Measurements from ENCODE around the gene ARL2.
A peak's percentile ranks its signal among the peaks of the same experiment; 100 is the strongest.
"Not testable (repeated sequence)": the region's sequence is repeated elsewhere in the genome, so short reads cannot be mapped to it uniquely, and the experiment has no call there.

ARL2 gene

DNA sequence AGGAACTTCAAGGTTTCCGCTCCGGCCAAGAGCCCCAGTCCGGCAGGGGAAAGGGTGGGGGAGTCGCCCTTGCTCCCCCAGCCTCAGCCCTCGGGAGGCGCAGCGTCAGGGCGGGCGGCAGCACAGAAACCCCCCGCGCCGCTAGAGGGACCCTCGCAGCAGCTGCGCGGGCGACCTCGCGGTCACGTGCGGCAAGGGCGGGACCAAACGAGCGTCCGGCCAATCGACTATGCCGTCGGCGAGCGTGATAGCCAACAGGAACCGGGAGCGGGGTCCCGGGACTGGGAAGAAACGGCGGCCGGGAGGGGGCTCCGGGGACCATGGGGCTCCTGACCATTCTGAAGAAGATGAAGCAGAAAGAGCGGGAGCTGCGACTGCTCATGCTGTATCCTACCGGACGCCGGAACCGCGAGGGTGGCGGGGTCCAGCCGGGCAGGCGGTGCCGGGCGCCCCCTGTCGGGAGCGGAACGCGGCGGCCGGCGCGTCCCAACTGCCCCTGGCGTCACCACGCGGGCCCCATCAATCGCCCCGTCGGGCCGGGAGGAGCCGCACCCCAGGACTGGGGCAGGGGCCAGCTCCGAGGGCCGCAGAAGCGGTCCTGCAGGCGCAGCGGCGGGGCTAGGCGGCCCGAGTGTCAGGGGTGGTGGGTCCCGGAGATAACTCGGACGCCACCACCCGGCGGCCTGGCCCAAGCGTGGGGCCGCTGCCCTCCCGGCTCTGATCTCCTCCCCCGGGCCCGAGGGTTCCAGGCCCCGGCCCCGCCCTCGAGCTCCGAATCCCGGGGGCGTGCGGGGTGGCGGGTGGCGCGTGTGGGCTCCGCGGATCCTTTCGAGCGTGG, at the start of gene ARL2:
TSS of gene ARL2 (plus strand) at position 273 of the 838 bp plus-strand sequence. CDS start at position 321, 48 bp downstream.
- DNase-seq: peak; percentile 97

DNA sequence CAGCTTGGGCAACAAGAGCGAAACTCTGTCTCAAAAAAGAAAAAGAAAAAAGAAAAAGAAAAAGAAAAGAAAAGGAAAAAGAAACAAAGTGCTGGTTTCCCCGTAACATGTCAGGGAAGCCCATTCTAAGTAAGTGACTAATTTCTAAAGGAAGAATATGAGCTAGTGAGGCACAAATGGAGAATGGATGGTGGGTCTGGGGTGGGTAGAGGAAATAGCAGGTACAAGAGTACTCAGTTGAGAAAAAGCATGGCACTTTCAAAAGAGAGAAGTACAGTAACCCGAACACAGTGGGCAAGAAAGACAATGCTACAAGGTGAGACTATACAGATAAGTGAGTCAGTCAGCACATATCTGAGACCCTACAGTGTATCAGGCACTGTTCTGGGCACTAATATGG, 46.6 kb upstream of the ARL2 start:
- no peak for DNase-seq

DNA sequence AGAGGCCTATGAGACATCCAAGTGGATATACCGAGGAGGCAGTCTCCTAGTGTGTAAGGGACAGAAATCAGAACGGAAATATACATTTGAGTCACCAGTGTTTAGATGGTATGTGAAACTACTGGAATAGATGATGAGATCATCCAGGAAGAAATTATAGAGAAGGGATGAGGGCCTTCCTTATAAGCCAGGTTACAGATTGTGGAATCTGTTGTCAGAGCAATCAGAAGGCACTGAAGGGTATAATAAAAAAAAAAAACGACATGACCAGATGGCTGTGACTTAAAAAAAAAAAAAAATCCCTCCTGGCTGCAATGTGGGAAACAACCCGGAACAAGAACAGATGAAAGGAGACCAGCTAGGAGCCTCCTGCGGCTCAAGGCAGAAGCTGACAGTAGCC, 44.8 kb upstream of the ARL2 start:
- DNase-seq: no peak

DNA sequence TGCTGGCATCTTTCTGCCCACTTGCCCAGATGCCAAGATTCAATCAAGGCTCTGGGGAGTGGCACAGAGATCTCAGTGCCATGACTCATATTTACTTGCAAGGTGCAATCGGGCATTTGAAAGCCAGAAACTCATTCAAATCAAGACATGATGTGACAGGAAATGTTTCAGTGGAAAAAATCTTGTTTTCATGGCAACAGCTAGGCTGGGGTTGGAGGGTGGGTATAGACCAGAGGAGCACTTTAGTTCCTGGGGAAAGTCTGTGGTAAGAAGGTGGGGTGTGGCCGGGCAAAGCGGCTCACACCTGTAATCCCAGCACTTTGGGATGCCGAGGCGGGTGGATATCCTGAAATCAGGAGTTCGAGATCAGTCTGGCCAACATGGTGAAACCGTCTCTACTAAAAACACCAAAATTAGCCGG, 43.2 kb upstream of the ARL2 start:
- no peak for DNase-seq

DNA sequence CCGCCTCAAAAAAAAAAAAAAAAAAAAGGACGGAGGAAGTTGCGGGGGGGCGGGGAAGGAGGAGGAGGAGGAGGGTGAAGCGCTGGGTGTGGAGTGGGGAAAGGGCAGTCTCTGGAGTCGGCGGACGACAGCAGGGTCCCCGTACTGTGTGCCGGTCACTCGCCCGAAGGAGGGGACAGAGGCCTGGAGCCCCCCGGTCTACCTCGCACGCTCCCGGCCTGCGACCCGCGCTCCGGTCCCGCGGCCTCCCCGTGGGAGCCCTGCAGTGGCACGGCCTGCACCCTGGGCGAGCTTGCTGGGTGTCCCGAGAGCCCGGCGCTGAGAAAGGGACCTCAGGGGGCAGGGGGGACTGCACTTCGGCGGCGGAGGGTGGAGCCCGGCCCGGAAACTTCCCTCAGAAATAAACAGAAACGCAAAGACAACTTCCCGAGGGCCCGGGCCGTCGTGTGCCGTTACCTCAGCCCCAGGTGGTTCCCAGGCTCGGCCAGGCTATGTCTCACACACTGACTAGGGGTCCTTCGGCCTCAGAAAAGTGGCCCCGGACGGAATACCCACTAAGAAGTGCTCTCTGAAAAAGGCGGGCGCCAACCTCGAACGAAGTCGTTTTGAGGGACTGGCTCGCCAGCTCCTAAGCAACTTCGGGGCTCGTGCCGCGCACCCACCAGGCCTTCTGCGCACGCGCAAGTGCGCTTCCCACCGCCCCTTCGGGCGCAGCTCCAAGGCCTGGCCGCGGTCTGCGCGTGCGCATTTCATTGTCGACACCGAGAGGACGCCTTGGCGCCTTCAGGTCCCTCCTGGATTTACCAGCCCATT, 42.3 kb upstream of the ARL2 start, which contains the start of gene MAJIN:
TSS of gene MAJIN (minus strand) at position 688 of the 813 bp plus-strand sequence. CDS start 12,703 bp downstream, outside the sequence.
- DNase-seq: peak; percentile 96

DNA sequence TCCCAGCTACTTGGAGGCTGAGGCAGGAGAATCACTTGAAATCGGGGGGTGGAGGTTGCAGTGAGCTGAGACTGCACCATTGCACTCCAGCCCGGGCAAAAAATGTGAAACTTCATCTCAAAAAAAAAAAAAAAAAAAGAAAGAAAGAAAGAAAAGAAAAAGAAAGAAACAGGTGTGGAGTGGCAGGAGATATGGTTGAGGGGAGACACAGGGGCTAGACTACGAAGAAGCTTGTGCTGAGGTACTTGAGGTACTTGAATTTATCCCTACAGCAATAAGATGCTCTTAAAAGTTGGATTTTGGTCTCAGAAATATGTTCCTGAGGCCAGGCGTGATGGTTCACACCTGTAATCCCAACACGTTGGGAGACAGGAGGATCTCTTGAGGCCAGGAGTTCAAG, 39.8 kb upstream of the ARL2 start:
- DNase-seq: no peak

DNA sequence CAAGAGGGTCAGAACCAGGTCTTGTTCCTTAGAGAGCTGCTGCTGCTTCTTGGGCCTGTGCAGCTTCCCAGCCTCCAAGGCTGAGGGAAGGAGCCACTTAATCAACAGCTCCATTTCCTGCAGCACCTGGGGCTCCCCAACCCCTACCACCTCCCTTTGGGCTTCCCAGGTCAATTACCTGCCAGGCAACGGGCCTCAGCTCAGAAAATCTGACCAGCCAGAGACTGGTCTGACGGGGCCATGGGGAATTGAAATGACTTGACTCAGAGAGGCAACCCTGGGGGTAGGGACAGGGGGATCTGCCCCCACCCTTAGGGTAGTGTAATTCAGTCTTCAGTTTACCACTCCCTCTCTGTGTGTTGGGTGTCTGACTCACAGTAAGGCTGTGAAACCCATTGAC, 37.3 kb upstream of the ARL2 start:
- DNase-seq: no peak

DNA sequence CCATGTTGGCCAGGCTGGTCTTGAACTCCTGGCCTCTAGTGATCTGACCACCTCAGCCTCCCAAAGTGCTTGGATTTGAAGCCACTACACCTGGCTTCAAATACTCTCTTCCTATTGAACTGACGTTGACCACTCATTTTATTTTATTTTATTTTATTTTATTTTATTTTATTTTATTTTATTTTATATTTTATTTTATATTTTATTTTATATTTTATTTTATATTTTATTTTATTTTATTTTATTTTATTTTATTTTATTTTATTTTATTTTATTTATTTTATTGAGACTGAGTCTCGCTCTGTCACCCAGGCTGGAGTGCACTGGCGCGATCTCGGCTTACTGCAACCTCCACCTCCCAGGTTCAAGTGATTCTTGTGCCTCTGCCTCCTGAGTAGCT, 30.6 kb upstream of the ARL2 start:
- DNase-seq: not testable (repeated sequence)

DNA sequence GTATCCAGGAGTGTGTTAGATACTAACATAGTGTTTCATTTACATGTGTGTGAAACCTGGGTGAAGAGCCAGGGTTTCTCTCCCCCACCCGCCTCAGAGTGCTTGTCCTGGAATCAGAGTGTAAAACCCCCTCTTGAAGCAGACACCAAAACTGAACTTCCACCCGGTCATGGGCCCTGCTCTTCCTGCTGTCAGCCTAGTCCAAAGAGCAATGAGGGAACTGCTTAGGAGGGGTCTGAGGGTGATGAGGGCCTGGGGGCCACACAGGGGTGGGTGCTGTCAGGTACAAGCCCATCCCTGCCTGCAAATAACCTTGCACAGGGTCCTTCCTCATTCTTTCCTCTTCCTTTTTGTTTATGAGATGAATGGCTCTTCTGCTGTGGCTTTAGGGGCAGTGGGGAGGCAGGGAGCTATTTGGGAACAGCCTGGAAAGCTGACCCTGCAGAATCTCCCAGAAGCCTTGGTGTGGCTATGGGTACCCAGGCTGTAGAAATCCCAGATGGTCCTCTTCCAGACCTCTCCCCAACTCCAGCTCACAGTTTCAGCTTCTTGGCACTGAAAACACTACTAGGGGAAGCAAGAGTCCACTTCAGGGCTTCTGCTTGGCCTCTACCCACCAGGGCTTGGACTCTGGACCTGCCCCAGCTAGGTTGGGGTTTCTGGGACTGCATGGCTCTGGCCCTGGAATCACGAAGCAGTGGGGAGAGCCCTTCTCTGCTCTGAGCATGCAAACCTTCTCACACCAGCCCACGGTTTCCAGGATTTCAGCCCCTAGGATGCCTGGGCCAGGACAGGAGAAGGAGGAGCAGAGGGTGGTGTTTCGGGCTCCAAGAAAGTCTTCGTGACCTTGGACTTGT, 25.7 kb upstream of the ARL2 start:
- DNase-seq: no peak

DNA sequence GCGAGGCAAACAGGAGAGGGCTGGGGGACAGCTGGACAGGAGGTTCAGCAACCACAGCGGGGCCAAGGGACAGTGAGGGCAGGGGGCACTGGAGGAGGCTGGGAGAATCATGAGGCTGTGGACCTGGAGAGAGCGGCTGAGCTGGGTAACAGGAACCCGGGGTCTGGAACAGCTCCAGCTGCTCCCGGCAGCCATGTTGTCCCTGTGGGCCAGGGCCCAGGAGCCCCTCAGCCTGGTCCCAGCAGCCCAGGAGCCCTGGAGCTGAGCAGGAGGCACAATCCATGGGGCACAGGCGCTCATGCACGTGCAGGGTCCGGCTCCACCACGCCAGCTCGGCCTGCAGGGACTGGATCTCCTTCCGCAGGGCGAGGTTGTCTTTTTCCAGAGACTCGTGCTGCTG, 24.5 kb upstream of the ARL2 start:
- no peak for DNase-seq

DNA sequence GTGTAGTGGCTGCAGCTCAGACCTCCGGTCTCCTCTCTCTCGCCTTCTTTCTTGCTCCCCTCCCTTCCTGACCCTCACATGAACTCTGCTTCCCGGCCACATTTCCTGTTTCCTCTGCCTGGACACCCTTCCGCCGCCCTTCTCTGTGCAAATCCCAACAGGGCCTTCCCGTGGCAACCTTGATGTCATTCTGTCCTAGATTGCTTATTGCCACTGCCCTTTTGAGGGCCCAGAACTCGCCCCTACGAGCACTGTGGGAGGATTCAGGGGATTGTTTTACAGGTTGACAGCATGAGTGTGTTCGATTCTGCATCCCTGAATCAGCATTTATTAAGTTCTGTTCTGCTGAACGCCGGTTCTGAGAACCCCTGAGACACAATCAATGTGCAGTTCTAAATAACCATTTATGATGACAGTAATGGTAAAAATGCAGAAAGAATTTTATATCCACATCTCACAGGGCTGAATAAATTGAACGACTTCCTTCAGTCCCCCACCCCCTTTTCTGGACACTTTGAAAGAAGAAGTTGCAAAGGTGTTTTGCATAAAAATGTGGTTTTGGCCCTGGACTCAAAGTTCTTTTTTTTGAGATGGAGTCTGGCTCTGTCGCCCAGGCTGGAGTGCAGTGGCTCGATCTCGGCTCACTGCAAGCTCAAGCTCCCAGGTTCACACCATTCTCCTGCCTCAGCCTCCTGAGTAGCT, 23.6 kb upstream of the ARL2 start:
- DNase-seq: peak; percentile 70

DNA sequence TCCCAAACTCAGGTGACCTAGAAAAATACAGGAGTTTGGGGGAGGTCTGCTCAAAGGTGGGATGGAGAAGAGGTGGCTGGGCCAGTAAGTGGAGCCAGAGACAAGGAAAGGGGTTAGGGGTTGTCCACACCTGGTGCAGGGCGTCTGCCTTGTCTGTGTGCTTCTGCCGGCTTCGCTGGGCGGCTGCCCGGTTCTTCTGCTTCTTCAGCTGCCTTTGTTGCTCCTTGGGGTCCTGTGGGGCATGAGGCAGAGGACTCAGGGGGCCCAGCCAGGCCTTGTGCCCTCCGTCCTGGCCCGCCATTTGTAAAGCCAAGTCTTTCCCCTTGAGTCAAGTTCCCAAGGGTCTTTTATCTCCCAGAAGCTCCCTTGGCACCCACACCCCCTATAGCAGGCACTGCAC, 19.6 kb upstream of the ARL2 start:
- DNase-seq: no peak

DNA sequence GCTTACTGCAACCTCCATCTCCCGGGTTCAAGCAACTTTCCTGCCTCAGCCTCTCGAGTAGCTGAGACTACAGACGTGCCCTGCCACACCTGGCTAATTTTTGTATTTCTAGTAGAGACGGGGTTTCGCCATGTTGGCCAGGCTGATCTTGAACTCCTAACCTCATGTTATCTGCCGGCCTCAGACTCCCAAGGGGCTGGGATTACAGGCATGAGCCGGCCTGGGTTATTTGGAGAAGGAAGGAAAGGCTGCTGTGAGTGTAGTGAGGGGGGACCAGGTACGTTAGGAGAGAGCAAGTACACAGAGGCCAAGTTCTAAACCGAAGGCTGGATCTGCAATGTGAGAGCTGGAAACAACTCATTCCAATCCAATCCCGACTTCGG, 17.6 kb upstream of the ARL2 start:
- no peak for DNase-seq

DNA sequence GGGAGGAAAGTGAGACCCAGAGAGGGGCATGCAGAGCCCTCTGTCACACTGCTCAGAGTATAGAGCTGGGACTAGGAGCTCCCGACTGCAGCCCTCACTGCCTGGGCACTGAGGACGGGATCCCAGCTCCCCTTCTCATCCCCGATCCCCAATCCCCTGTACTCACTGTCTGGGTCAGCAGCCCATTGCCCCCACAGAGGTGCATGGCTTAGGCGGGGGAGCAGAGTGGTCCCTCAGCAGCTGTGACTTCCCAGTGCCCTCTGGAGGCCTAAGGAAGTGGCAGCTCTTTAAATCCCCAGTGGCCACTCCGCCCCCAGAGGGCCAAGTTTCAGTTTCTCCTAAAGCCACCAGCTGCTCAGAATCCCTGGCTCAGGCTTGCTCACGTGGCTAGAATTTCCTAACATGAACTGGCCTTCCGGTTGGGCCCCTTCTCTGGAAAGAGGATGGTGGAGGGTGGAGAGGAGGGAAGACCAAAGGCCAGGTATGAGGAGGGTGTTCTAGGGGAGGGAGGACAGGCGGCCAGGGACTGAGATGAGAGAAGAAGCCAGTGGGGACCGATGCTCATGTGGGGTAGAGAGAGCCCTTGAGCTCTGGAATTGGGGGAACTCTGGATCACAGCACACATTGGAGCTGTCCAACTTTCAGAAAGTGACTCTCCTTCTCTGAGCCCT, 17.1 kb upstream of the ARL2 start, which contains the start of gene BATF2:
TSS of gene BATF2 (minus strand) at position 262 of the 671 bp plus-strand sequence. CDS start at position 205, 57 bp downstream.
- DNase-seq: peak; percentile 79

DNA sequence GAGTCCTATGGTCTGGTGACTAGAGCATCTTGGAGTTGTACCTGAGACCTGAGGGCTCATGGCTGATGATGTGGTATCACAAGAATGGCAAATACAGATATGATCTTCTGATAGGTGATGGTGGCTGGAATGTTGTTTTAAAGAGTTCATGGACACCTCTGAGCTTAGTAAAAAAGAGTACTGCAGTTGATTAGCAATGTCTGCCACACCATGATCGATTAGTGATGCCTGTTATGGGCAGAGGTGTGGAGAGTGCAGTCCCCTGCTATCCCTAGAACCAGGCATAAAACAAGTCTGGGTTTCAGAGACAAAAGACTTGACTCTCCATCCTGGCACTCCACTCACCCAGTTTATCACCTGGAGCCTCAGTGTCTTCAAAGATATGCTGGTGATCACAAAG, 15.8 kb upstream of the ARL2 start:
- DNase-seq: no peak

DNA sequence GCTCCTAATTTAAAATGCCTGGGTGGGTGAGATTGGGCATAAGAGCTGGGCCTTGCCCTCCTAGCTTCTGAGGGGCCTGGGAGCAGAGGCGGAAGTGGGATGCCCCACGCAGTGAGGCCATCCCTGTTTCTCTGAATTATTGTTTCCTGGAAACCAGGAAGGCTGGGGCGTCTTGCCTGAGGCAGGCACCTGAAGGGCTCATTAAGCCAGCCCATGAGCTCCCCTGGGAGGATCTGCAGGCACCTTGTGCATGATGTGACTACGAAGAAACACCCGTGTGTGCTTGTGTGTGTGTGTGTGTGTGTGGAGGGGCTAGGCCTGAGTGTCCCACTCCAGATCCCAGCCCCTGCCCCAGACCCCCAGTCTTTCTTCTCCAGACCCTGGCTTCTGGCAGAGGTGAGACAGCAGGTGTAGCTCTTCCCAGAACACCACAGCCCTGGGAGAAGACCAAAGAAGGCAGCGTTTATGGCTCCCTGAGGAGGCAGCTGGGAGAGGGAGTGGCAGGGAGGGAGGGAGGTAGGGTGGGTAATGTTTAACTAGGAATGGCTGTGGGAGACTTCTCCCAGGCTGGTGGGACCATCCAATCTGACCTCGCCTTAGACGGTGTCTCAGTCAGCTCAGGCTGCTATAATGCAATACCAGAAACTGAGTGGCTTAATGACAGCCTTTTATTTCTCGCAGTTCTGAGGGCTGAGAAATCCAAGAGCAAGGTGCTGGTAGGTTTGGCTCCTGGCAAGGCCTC, 15.1 kb upstream of the ARL2 start:
- DNase-seq: no peak

DNA sequence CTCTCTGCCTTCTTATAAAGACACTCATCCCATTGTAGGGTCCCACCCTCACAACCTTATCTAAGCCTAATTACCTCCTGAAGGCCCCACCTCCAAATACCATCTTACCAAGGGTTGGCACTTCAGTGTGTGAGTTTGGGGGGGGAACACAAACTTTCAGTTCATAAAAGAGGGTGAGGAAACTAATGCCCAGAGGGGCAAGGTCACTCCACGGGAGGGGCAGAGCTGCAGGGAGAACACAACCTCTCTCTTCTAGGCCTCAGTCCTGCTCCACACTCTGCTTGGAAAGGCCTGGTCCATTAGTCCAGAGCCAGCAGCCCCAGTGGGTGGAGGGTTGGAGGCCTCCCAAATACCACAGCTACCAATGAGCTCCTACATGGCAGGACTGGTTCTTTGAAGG, 14.5 kb upstream of the ARL2 start:
- no peak for DNase-seq

DNA sequence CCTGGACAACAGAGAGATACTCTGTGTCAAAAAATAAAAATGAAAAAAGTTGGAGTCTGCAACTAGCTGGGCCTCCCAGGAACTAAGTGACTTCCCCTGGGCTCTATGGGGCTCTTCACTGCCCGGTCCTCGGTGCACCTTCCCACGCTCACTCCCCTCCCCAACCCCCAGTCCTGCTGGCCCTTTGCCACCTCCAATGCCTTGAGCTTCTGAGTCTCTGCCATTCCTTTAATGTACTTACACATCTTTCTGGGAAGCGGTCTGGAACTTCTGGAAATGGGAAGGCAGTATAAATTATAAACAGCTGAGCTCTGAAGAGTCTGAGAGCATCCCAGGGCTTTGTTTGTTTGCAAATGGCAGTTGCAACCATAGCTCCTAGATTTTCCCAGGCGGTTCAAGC, 11.3 kb upstream of the ARL2 start:
- DNase-seq: no peak

DNA sequence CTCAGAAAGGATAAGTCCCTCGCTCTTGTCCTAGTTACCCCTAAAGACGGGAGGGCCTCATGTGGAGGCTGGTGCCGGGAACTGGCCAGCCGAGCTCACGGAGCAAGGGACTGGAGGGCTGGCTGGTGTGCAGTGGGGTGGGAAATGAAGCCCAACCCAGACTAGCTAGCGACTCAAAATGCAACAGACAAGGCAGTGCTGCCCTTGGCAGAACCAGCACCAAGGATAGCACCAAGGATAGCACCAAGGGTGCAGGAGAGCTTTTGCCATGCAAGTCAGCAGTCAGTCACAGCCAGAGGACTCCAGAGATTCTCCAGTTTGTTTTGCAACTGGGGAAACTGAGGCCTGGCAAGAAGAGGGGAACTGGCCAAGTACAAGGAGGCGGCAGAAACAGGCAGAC, 10.7 kb upstream of the ARL2 start:
- DNase-seq: no peak

DNA sequence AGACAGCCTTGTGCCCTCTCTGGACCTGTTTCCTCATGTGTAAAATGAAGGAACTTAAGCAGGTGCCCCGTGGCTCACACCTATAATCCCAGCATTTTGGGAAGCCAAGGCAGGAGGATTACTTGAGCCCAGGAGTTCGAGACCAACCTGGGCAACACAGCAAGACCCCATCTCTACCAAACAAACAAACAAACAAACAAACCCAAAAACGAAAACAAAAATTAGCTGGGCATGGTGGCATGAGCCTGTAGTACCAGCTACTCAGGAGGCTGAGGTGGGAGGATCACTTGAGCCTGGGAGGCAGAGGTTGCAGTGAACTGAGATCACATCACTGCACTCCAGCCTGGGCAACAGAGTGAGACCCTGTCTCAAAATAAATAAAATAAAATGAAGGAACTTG, 10.0 kb upstream of the ARL2 start:
- DNase-seq: not testable (repeated sequence)

DNA sequence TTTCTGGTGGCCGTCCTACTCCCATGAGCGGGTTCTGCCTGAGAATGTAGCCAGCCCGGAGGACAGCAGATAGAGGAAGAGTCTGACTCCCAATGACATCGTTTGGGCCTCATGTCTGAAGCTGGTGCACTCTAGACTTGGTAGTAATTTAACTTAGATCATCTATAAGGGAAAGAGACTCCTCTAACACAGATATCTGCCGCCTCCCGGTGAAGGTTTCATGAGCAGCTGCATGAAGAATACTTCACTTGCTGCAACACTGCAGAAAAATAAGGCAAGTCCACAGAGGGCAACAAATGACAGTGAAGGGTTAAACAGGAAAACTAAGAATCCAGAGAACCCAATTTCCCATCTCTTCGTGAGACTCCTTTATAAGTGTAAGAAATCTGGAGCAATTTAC, 5.9 kb upstream of the ARL2 start:
- no peak for DNase-seq

Data from eye (tissue), 1 donor.